ENCODE measurements around the gene FAM3D.

FAM3D gene

GRCh38 chr3:58591517-58592510, 74.8 kb downstream of the FAM3D start:
- Histone ChIP-seq H3K9ac (ENCODE audit: low read depth, low read length) (no peak overlapping the region), H3K4me1 (ENCODE audit: insufficient read depth, low read length) (no peaks in the 10 kb centered on the region), H3K9me3 (ENCODE audit: control insufficient read depth, insufficient read depth, low read length) (no peaks in the 10 kb centered on the region), H3K36me3 (ENCODE audit: insufficient read depth, low read length) (no peaks in the 10 kb centered on the region)

GRCh38 chr3:58588030-58588614, 78.5 kb downstream of the FAM3D start:
- peaks cover 5% of the 10 kb centered on the region for H3K4me1 ChIP-seq (ENCODE audit: insufficient read depth, low read length)
- H3K36me3 ChIP-seq (ENCODE audit: insufficient read depth, low read length): no peaks in the 10 kb centered on the region
- no peaks in the 10 kb centered on the region for H3K9me3 ChIP-seq (ENCODE audit: control insufficient read depth, insufficient read depth, low read length)
- H3K9ac ChIP-seq (ENCODE audit: low read depth, low read length): no peak overlapping the region

- Histone ChIP-seq H3K36me3 (ENCODE audit: insufficient read depth, low read length) (no peaks in the 10 kb centered on the region), H3K9me3 (ENCODE audit: control insufficient read depth, insufficient read depth, low read length) (no peaks in the 10 kb centered on the region), H3K4me1 (ENCODE audit: insufficient read depth, low read length) (peaks cover 9% of the 10 kb centered on the region), H3K9ac (ENCODE audit: low read depth, low read length) (peak overlapping the region; percentile 42; the same call in 1 of the 2 replicates)
Measured at GRCh38 chr3:58586776-58587192, 79.8 kb downstream of the FAM3D start.

GRCh38 chr3:58585994-58586393, 80.6 kb downstream of the FAM3D start:
- H3K9me3 ChIP-seq (ENCODE audit: control insufficient read depth, insufficient read depth, low read length): no peaks in the 10 kb centered on the region
- H3K9ac ChIP-seq (ENCODE audit: low read depth, low read length): peak overlapping the region; percentile 47; the same call in 1 of the 2 replicates
- H3K4me1 ChIP-seq (ENCODE audit: insufficient read depth, low read length): peaks cover 17% of the 10 kb centered on the region
- H3K36me3 ChIP-seq (ENCODE audit: insufficient read depth, low read length): no peaks in the 10 kb centered on the region

- H3K9ac ChIP-seq (ENCODE audit: low read depth, low read length): peak overlapping the region; percentile 47; the same call in 1 of the 2 replicates
- peaks cover 22% of the 10 kb centered on the region for H3K4me1 ChIP-seq (ENCODE audit: insufficient read depth, low read length)
- no peaks in the 10 kb centered on the region for H3K9me3 ChIP-seq (ENCODE audit: control insufficient read depth, insufficient read depth, low read length)
- no peaks in the 10 kb centered on the region for H3K36me3 ChIP-seq (ENCODE audit: insufficient read depth, low read length)
Measured at GRCh38 chr3:58585005-58585786, 81.4 kb downstream of the FAM3D start.

GRCh38 chr3:58584690-58585004, 81.9 kb downstream of the FAM3D start:
- Histone ChIP-seq H3K4me1 (ENCODE audit: insufficient read depth, low read length) (peaks cover 22% of the 10 kb centered on the region), H3K9me3 (ENCODE audit: control insufficient read depth, insufficient read depth, low read length) (no peaks in the 10 kb centered on the region), H3K36me3 (ENCODE audit: insufficient read depth, low read length) (no peaks in the 10 kb centered on the region), H3K9ac (ENCODE audit: low read depth, low read length) (peak overlapping the region; percentile 47; the same call in 1 of the 2 replicates)

Data from ES-I3 (cell line).